Measurements from ENCODE around the gene WWC1. TPM values are rescaled to one million over a fixed set of nuclear protein-coding genes. Genes with fewer than 3 reads are reported as not detected.
A peak's percentile ranks its signal among the peaks of the same experiment; 100 is the strongest.
"Not testable (repeated sequence)": the region's sequence is repeated elsewhere in the genome, so short reads cannot be mapped to it uniquely, and the experiment has no call there.

The WWC1 gene
- total and polyA plus RNA-seq, 9 donors, result 0.46 to 5.7 (median 0.93) TPM

- no peak overlapping the region for H3K4me3 ChIP-seq (ENCODE audit: low read length)
- WGBS (ENCODE audit: insufficient coverage), result 100% methylated on average over 3 of the region's 4 CpGs
- no peak for DNase-seq
- no peaks in the 10 kb centered on the region for H3K27me3 ChIP-seq (ENCODE audit: control insufficient read depth, insufficient read depth, low read length)
- no peak overlapping the region for H3K27ac ChIP-seq (ENCODE audit: low read length)
- no peaks in the 10 kb centered on the region for H3K9me3 ChIP-seq (replicated peaks; ENCODE audit: control insufficient read depth, low read depth, low read length)
- H3K4me1 ChIP-seq (ENCODE audit: control insufficient read depth, insufficient read depth, low read length), result no peaks in the 10 kb centered on the region
- H3K36me3 ChIP-seq (ENCODE audit: control insufficient read depth, insufficient read depth, low read length), result no peaks in the 10 kb centered on the region
These were observed 16.6 kb downstream of the WWC1 start for GRCh38 chr5:168307925-168308584.

GRCh38 chr5:168308976-168309598 is 17.6 kb downstream of the WWC1 start:
- WGBS (ENCODE audit: insufficient coverage), result 95% methylated on average over 2 of the region's 6 CpGs
- H3K9me3 ChIP-seq (replicated peaks; ENCODE audit: control insufficient read depth, low read depth, low read length), result no peaks in the 10 kb centered on the region
- no peak for DNase-seq
- no peaks in the 10 kb centered on the region for H3K36me3 ChIP-seq (ENCODE audit: control insufficient read depth, insufficient read depth, low read length)
- no peaks in the 10 kb centered on the region for H3K27me3 ChIP-seq (ENCODE audit: control insufficient read depth, insufficient read depth, low read length)
- H3K4me1 ChIP-seq (ENCODE audit: control insufficient read depth, insufficient read depth, low read length), result no peaks in the 10 kb centered on the region
- H3K4me3 ChIP-seq (ENCODE audit: low read length), result no peak overlapping the region
- no peak overlapping the region for H3K27ac ChIP-seq (ENCODE audit: low read length)

GRCh38 chr5:168310541-168310940 is 19.1 kb downstream of the WWC1 start:
- H3K27me3 ChIP-seq (ENCODE audit: control insufficient read depth, insufficient read depth, low read length), result not testable (repeated sequence)

GRCh38 chr5:168311061-168311566 is 19.7 kb downstream of the WWC1 start:
- Histone ChIP-seq H3K27me3 (ENCODE audit: control insufficient read depth, insufficient read depth, low read length) (no peaks in the 10 kb centered on the region), H3K4me3 (ENCODE audit: low read length) (no peak overlapping the region), H3K4me1 (ENCODE audit: control insufficient read depth, insufficient read depth, low read length) (no peaks in the 10 kb centered on the region), H3K9me3 (replicated peaks; ENCODE audit: control insufficient read depth, low read depth, low read length) (no peaks in the 10 kb centered on the region), H3K36me3 (ENCODE audit: control insufficient read depth, insufficient read depth, low read length) (no peaks in the 10 kb centered on the region), H3K27ac (ENCODE audit: low read length) (no peak overlapping the region)
- no peak for DNase-seq
- 40% methylated on average over 2 of the region's 6 CpGs for WGBS (ENCODE audit: insufficient coverage)

More at GRCh38 chr5:168310541-168310940, 19.1 kb downstream of the WWC1 start:
- not testable (repeated sequence) for H3K36me3 ChIP-seq (ENCODE audit: control insufficient read depth, insufficient read depth, low read length); H3K4me3 ChIP-seq (ENCODE audit: low read length); H3K9me3 ChIP-seq (replicated peaks; ENCODE audit: control insufficient read depth, low read depth, low read length); H3K4me1 ChIP-seq (ENCODE audit: control insufficient read depth, insufficient read depth, low read length); H3K27ac ChIP-seq (ENCODE audit: low read length); DNase-seq
- WGBS (ENCODE audit: insufficient coverage), result 100% methylated on average over 1 of the region's 3 CpGs

GRCh38 chr5:168312606-168313295 is 21.3 kb downstream of the WWC1 start:
- no peak overlapping the region for H3K4me3 ChIP-seq (ENCODE audit: low read length)
- no peak for DNase-seq
- H3K9me3 ChIP-seq (replicated peaks; ENCODE audit: control insufficient read depth, low read depth, low read length), result no peaks in the 10 kb centered on the region
- no peaks in the 10 kb centered on the region for H3K36me3 ChIP-seq (ENCODE audit: control insufficient read depth, insufficient read depth, low read length)
- WGBS (ENCODE audit: insufficient coverage), result 86% methylated on average over 6 of the region's 11 CpGs
- no peak overlapping the region for H3K27ac ChIP-seq (ENCODE audit: low read length)
- no peaks in the 10 kb centered on the region for H3K4me1 ChIP-seq (ENCODE audit: control insufficient read depth, insufficient read depth, low read length)
- H3K27me3 ChIP-seq (ENCODE audit: control insufficient read depth, insufficient read depth, low read length), result no peaks in the 10 kb centered on the region

- WGBS (ENCODE audit: insufficient coverage), result 43% methylated on average over 4 of the region's 7 CpGs
- H3K4me1 ChIP-seq (ENCODE audit: control insufficient read depth, insufficient read depth, low read length), result no peaks in the 10 kb centered on the region
- H3K27me3 ChIP-seq (ENCODE audit: control insufficient read depth, insufficient read depth, low read length), result no peaks in the 10 kb centered on the region
- no peaks in the 10 kb centered on the region for H3K36me3 ChIP-seq (ENCODE audit: control insufficient read depth, insufficient read depth, low read length)
- H3K27ac ChIP-seq (ENCODE audit: low read length), result no peak overlapping the region
- no peak overlapping the region for H3K4me3 ChIP-seq (ENCODE audit: low read length)
- no peak for DNase-seq
- no peaks in the 10 kb centered on the region for H3K9me3 ChIP-seq (replicated peaks; ENCODE audit: control insufficient read depth, low read depth, low read length)
These were observed 22.3 kb downstream of the WWC1 start for GRCh38 chr5:168313596-168314204.

- H3K27ac ChIP-seq (ENCODE audit: low read length), result no peak overlapping the region
- no peak overlapping the region for H3K4me3 ChIP-seq (ENCODE audit: low read length)
- no peaks in the 10 kb centered on the region for H3K27me3 ChIP-seq (ENCODE audit: control insufficient read depth, insufficient read depth, low read length)
- no peaks in the 10 kb centered on the region for H3K36me3 ChIP-seq (ENCODE audit: control insufficient read depth, insufficient read depth, low read length)
- H3K9me3 ChIP-seq (replicated peaks; ENCODE audit: control insufficient read depth, low read depth, low read length), result no peaks in the 10 kb centered on the region
- 64% methylated on average over 4 of the region's 12 CpGs for WGBS (ENCODE audit: insufficient coverage)
- no peaks in the 10 kb centered on the region for H3K4me1 ChIP-seq (ENCODE audit: control insufficient read depth, insufficient read depth, low read length)
- peak; percentile 14 for DNase-seq
These were observed 23.4 kb downstream of the WWC1 start for GRCh38 chr5:168314735-168315411.

- no peaks in the 10 kb centered on the region for H3K27me3 ChIP-seq (ENCODE audit: control insufficient read depth, insufficient read depth, low read length)
- no peaks in the 10 kb centered on the region for H3K4me1 ChIP-seq (ENCODE audit: control insufficient read depth, insufficient read depth, low read length)
- no peaks in the 10 kb centered on the region for H3K9me3 ChIP-seq (replicated peaks; ENCODE audit: control insufficient read depth, low read depth, low read length)
- H3K4me3 ChIP-seq (ENCODE audit: low read length), result no peak overlapping the region
- no peak overlapping the region for H3K27ac ChIP-seq (ENCODE audit: low read length)
- H3K36me3 ChIP-seq (ENCODE audit: control insufficient read depth, insufficient read depth, low read length), result no peaks in the 10 kb centered on the region
- 75% methylated on average over 7 of the region's 10 CpGs for WGBS (ENCODE audit: insufficient coverage)
- DNase-seq, result no peak
These were observed 24.1 kb downstream of the WWC1 start for GRCh38 chr5:168315416-168316138.

GRCh38 chr5:168316139-168316578 is 24.7 kb downstream of the WWC1 start:
- no peak overlapping the region for H3K4me3 ChIP-seq (ENCODE audit: low read length)
- H3K27ac ChIP-seq (ENCODE audit: low read length), result no peak overlapping the region
- H3K9me3 ChIP-seq (replicated peaks; ENCODE audit: control insufficient read depth, low read depth, low read length), result no peaks in the 10 kb centered on the region
- no peaks in the 10 kb centered on the region for H3K36me3 ChIP-seq (ENCODE audit: control insufficient read depth, insufficient read depth, low read length)
- H3K27me3 ChIP-seq (ENCODE audit: control insufficient read depth, insufficient read depth, low read length), result no peaks in the 10 kb centered on the region
- WGBS (ENCODE audit: insufficient coverage), result 67% methylated on average over 7 of the region's 9 CpGs
- DNase-seq, result no peak
- no peaks in the 10 kb centered on the region for H3K4me1 ChIP-seq (ENCODE audit: control insufficient read depth, insufficient read depth, low read length)

All from muscle of leg (tissue), 11 donors.